Measurements from ENCODE around the gene PTPRD. TPM values are rescaled to one million over a fixed set of nuclear protein-coding genes. Genes with fewer than 3 reads are reported as not detected.

PTPRD gene
- total RNA-seq, 1 donor from 2014 or later, result 139 TPM

DNA sequence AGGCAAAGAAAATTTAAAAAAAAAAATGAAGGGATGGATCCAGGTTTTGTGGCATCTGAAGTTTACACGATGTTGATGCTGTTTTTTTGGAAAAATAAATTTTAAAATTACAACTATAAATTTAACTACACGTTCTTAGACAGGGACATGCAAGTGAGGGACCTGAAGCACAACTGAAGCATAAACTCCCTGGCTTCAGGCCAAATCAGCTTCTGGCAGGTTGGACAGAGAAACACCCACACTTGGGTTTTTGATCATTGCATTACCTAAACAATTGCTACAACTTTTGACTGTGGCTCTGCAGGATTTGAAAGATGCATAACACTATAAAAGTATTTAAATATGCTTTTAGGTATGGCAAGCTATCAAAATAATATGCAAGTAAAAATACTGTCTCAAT, 1494.9 kb downstream of the PTPRD start:
- H3K9me3 Mint-ChIP-seq, result no peaks in the 10 kb centered on the region
- H3K27ac Mint-ChIP-seq (ENCODE audit: unreplicated experiment), result no peak overlapping the region
- TF ChIP-seq, protein P1, sequence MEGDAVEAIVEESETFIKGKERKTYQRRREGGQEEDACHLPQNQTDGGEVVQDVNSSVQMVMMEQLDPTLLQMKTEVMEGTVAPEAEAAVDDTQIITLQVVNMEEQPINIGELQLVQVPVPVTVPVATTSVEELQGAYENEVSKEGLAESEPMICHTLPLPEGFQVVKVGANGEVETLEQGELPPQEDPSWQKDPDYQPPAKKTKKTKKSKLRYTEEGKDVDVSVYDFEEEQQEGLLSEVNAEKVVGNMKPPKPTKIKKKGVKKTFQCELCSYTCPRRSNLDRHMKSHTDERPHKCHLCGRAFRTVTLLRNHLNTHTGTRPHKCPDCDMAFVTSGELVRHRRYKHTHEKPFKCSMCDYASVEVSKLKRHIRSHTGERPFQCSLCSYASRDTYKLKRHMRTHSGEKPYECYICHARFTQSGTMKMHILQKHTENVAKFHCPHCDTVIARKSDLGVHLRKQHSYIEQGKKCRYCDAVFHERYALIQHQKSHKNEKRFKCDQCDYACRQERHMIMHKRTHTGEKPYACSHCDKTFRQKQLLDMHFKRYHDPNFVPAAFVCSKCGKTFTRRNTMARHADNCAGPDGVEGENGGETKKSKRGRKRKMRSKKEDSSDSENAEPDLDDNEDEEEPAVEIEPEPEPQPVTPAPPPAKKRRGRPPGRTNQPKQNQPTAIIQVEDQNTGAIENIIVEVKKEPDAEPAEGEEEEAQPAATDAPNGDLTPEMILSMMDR (conservative IDR thresholded peaks at IDR 0.05), result no peak
- no peak overlapping the region for H3K4me3 Mint-ChIP-seq
- H3K4me1 Mint-ChIP-seq, result no peaks in the 10 kb centered on the region
- DNase-seq (ENCODE audit: low read depth, low spot score), result no peak
- H3K36me3 Mint-ChIP-seq (ENCODE audit: low read depth), result no peaks in the 10 kb centered on the region
- H3K27me3 Mint-ChIP-seq (ENCODE audit: low read depth), result no peaks in the 10 kb centered on the region

DNA sequence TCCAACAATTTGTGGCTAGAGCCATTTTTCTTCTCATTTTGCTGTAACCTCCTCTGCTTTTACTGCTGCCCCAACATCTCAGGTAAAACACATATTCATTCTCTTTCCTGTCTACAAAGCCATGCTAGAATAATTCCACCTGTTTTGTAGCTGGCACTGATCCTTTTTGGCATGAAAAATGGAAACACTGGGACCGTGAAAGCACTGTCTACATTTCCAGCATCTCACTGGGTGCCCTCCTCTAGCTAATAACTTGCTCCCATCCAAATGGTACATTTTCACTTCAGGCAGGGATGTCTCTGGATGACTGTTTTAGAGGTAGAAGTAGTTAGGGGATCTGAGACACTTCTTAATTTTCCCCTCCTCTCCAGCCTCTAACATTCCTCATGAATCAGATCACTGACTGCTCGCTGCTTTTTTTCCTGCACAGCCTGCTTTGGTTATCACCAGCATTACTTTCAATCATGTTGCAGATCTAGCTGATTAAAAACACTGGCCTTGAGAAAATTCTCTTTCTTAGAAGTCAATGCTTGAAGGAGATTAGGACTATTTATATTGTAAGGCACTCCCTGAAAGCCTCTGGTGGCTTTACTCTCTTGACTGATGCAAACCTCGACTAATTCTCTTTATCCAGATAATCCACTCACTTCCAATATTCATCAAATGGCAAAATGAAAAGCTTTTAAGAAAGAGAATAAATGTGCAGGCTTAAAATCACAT, 1500.6 kb downstream of the PTPRD start:
- H3K9me3 Mint-ChIP-seq, result no peaks in the 10 kb centered on the region
- H3K4me3 Mint-ChIP-seq, result no peak overlapping the region
- TF ChIP-seq, protein P1 (conservative IDR thresholded peaks at IDR 0.05), result no peak
- no peaks in the 10 kb centered on the region for H3K36me3 Mint-ChIP-seq (ENCODE audit: low read depth)
- H3K4me1 Mint-ChIP-seq, result no peaks in the 10 kb centered on the region
- H3K27ac Mint-ChIP-seq (ENCODE audit: unreplicated experiment), result no peak overlapping the region
- no peak for DNase-seq (ENCODE audit: low read depth, low spot score)
- no peaks in the 10 kb centered on the region for H3K27me3 Mint-ChIP-seq (ENCODE audit: low read depth)

DNA sequence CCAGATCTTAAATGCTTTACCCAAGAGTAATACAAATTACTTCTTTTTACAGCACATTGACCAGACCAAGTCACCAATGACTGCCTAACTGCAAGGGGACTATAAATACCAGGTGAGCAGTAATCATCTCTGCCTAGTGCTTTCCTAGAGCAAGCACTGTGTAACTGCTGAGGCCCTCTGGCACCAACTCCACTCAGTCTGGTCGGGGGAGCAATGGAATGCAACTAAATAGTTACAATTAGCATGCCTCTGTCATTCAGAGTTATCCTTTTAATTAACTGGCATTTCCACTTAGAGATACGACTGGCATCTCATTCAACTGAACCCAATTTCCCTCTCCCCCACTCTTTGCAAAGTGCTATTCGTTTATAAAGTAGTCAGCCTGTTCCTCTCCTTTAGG, 1504.2 kb downstream of the PTPRD start:
- no peak for DNase-seq (ENCODE audit: low read depth, low spot score)
- no peak overlapping the region for H3K27ac Mint-ChIP-seq (ENCODE audit: unreplicated experiment)
- H3K9me3 Mint-ChIP-seq, result no peaks in the 10 kb centered on the region
- H3K4me3 Mint-ChIP-seq, result no peak overlapping the region
- H3K27me3 Mint-ChIP-seq (ENCODE audit: low read depth), result no peaks in the 10 kb centered on the region
- TF ChIP-seq, protein P1 (conservative IDR thresholded peaks at IDR 0.05), result no peak
- H3K4me1 Mint-ChIP-seq, result no peaks in the 10 kb centered on the region
- no peaks in the 10 kb centered on the region for H3K36me3 Mint-ChIP-seq (ENCODE audit: low read depth)

DNA sequence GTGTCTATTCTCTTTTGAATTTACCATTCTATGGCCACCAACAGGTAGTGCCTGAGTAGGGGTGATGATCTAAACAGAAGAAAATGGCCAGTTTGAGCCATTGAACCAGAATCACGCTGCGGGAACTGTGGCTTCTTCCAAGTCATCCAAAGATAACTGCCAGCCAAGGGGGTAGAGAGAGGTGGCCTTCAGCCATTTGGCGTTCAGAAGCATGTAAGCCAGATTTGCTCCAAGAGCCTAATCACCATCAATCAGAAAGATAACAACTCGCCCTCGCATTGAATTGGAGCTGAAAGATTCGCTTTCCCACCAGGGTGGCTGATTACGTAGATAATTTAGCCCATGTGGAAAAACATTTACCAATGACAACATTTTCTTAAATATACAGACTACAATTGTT, 1510.5 kb downstream of the PTPRD start:
- no peaks in the 10 kb centered on the region for H3K9me3 Mint-ChIP-seq
- H3K27ac Mint-ChIP-seq (ENCODE audit: unreplicated experiment), result no peak overlapping the region
- TF ChIP-seq, protein P1 (conservative IDR thresholded peaks at IDR 0.05), result no peak
- no peak for DNase-seq (ENCODE audit: low read depth, low spot score)
- H3K4me1 Mint-ChIP-seq, result no peaks in the 10 kb centered on the region
- no peaks in the 10 kb centered on the region for H3K36me3 Mint-ChIP-seq (ENCODE audit: low read depth)
- no peak overlapping the region for H3K4me3 Mint-ChIP-seq
- no peaks in the 10 kb centered on the region for H3K27me3 Mint-ChIP-seq (ENCODE audit: low read depth)

DNA sequence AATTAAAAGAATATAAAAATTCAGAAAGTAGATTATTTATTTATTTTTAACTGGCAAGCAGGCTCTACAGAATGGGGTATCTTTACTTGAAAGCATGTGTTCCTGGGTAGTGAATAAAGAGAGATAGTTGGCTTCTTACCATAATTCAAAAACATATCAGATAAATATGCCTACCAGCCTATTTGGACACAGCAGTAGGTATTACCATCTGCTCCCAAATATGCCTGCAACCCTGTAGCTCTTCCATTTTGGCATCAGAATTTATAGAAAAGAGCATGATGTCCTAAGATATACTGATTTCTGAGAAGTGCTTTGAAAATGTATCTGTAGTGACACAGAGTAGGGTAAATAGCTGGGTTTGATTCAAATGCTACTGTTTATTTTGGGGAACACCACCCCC, 1512.7 kb downstream of the PTPRD start:
- no peak overlapping the region for H3K4me3 Mint-ChIP-seq
- no peak for DNase-seq (ENCODE audit: low read depth, low spot score)
- H3K4me1 Mint-ChIP-seq, result no peaks in the 10 kb centered on the region
- TF ChIP-seq, protein P1 (conservative IDR thresholded peaks at IDR 0.05), result no peak
- no peaks in the 10 kb centered on the region for H3K27me3 Mint-ChIP-seq (ENCODE audit: low read depth)
- H3K36me3 Mint-ChIP-seq (ENCODE audit: low read depth), result no peaks in the 10 kb centered on the region
- peaks cover 3% of the 10 kb centered on the region for H3K9me3 Mint-ChIP-seq
- H3K27ac Mint-ChIP-seq (ENCODE audit: unreplicated experiment), result no peak overlapping the region

All from neural crest cell (in vitro differentiated cells).